Stimulated activated CD4-positive, alpha-beta T cell treated with anti-CD3 and anti-CD28 coated beads, Interleukin-4, amount 100 ng/mL, for 4 hours (primary cell): ENCODE results near the gene HOXA2.

ENCODE experiments used
- DNase-seq, 2 experiments: peaks; one replicate each; pipeline ENCODE4 v3.0.0-alpha.2; 2020

Gene HOXA2

GRCh38 chr7:27124902-27125689 is 22.6 kb upstream of the HOXA2 start:
- DNase-seq = no peak

GRCh38 chr7:27124096-27124901 is 21.8 kb upstream of the HOXA2 start:
- DNase-seq = no peak

- DNase-seq = no peak
Measured at GRCh38 chr7:27123477-27124053, 21.1 kb upstream of the HOXA2 start.

- DNase-seq = no peak
Measured at GRCh38 chr7:27123007-27123476, 20.6 kb upstream of the HOXA2 start.

GRCh38 chr7:27122077-27122910 is 19.8 kb upstream of the HOXA2 start:
- DNase-seq = no peak

GRCh38 chr7:27121684-27122076 is 19.2 kb upstream of the HOXA2 start:
- DNase-seq = no peak

GRCh38 chr7:27119412-27119911 is 17.0 kb upstream of the HOXA2 start:
- DNase-seq = no peak

GRCh38 chr7:27118580-27118979 is 16.1 kb upstream of the HOXA2 start:
- no peak for DNase-seq

- DNase-seq = no peak
Measured at GRCh38 chr7:27117887-27118491, 15.5 kb upstream of the HOXA2 start.

GRCh38 chr7:27116962-27117886 is 14.7 kb upstream of the HOXA2 start:
- no peak for DNase-seq

GRCh38 chr7:27116031-27116961 is 13.8 kb upstream of the HOXA2 start:
- DNase-seq = no peak

- DNase-seq = no peak
Measured at GRCh38 chr7:27115221-27116026, 12.9 kb upstream of the HOXA2 start.

- no peak for DNase-seq
Measured at GRCh38 chr7:27114881-27115220, 12.4 kb upstream of the HOXA2 start.

- no peak for DNase-seq
Measured at GRCh38 chr7:27113991-27114769, 11.7 kb upstream of the HOXA2 start.

GRCh38 chr7:27112955-27113949 is 10.8 kb upstream of the HOXA2 start:
- DNase-seq = no peak

- DNase-seq = no peak
Measured at GRCh38 chr7:27112361-27112760, 9.9 kb upstream of the HOXA2 start.

- no peak for DNase-seq
Measured at GRCh38 chr7:27111751-27112277, 9.3 kb upstream of the HOXA2 start.
